Measurements from ENCODE around the gene C16orf96. TPM values are rescaled to one million over a fixed set of nuclear protein-coding genes. Genes with fewer than 3 reads are reported as not detected.
A peak's percentile ranks its signal among the peaks of the same experiment; 100 is the strongest.

Gene C16orf96
- total RNA-seq, 1 experiment from 2014 or later: 0.38 TPM

GRCh38 chr16:4517812-4518680, 38.1 kb upstream of the C16orf96 start:
- no peak overlapping the region for H3K4me3 ChIP-seq (ENCODE audit: insufficient read depth, low read depth, low read length)
- H3K27me3 ChIP-seq (ENCODE audit: control insufficient read depth, insufficient read depth, low read length): no peaks in the 10 kb centered on the region
- peak; percentile 92 for DNase-seq
- no peaks in the 10 kb centered on the region; the same call in none of the 2 replicates for H3K36me3 ChIP-seq (replicated peaks; ENCODE audit: control insufficient read depth, insufficient read depth, low read length)

- no peaks in the 10 kb centered on the region for H3K27me3 ChIP-seq (ENCODE audit: control insufficient read depth, insufficient read depth, low read length)
- no peak overlapping the region for H3K4me3 ChIP-seq (ENCODE audit: insufficient read depth, low read depth, low read length)
- no peak for DNase-seq
- peaks cover 4% of the 10 kb centered on the region for H3K36me3 ChIP-seq (replicated peaks; ENCODE audit: control insufficient read depth, insufficient read depth, low read length)
Observed at GRCh38 chr16:4519274-4520058, 36.7 kb upstream of the C16orf96 start.

- no peak overlapping the region for H3K4me3 ChIP-seq (ENCODE audit: insufficient read depth, low read depth, low read length)
- H3K36me3 ChIP-seq (replicated peaks; ENCODE audit: control insufficient read depth, insufficient read depth, low read length): peaks cover 4% of the 10 kb centered on the region
- DNase-seq: no peak
- H3K27me3 ChIP-seq (ENCODE audit: control insufficient read depth, insufficient read depth, low read length): no peaks in the 10 kb centered on the region
Observed at GRCh38 chr16:4520913-4521312, 35.2 kb upstream of the C16orf96 start.

DNA sequence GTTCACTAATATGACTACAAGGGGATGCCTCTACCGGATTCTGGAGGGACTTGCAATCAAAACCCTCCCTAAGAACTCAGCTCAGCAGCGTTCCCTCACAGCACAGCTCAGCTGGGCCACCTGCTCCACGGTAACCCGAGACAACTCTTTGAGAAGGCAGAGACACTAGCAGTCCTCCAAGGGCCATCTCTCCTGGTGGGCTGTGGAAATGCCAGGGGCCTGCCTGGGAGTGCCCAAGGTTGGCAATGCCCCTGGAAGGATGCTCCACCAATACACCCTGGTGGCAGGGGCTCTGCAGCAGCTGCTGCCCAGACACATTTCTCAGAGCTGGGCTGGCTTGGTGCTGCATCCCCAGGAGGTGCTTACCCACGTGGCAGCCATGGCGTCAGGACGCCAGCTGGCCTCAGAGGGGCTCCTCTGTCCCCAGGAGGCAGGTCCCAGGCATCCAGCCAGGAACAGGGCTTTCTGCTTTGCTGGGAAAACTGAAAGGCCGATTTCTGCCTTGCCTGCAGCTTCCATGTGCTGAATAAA, 34.0 kb upstream of the C16orf96 start:
- peak; percentile 78 for DNase-seq
- H3K27me3 ChIP-seq (ENCODE audit: control insufficient read depth, insufficient read depth, low read length): no peaks in the 10 kb centered on the region
- H3K36me3 ChIP-seq (replicated peaks; ENCODE audit: control insufficient read depth, insufficient read depth, low read length): peaks cover 4% of the 10 kb centered on the region
- H3K4me3 ChIP-seq (ENCODE audit: insufficient read depth, low read depth, low read length): no peak overlapping the region

DNA sequence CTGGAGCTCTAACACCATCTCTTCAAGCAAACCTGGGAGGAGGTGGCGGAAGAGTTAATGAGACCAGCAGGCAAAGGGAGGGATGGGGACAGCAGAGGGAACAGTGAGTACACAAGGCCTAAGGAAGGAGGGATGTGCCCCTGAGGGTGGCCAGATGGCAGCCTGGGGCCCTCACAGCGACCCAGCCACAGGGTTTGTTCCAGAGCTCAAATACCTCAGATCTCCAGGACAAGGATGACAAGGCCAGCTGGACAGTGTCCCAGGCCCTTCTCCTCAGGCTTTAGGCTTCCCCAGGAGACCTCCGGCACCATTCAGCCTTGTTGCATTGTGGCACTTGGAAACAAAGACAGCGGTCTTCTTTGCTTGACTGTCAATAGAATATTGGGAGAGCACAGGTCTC, 32.5 kb upstream of the C16orf96 start:
- Histone ChIP-seq H3K36me3 (replicated peaks; ENCODE audit: control insufficient read depth, insufficient read depth, low read length) (peaks cover 4% of the 10 kb centered on the region), H3K4me3 (ENCODE audit: insufficient read depth, low read depth, low read length) (no peak overlapping the region), H3K27me3 (ENCODE audit: control insufficient read depth, insufficient read depth, low read length) (no peaks in the 10 kb centered on the region)
- no peak for DNase-seq

GRCh38 chr16:4524571-4524970, 31.6 kb upstream of the C16orf96 start:
- DNase-seq: no peak
- Histone ChIP-seq H3K4me3 (ENCODE audit: insufficient read depth, low read depth, low read length) (no peak overlapping the region), H3K36me3 (replicated peaks; ENCODE audit: control insufficient read depth, insufficient read depth, low read length) (peaks cover 4% of the 10 kb centered on the region), H3K27me3 (ENCODE audit: control insufficient read depth, insufficient read depth, low read length) (no peaks in the 10 kb centered on the region)

GRCh38 chr16:4525069-4525468, 31.1 kb upstream of the C16orf96 start:
- Histone ChIP-seq H3K4me3 (ENCODE audit: insufficient read depth, low read depth, low read length) (no peak overlapping the region), H3K36me3 (replicated peaks; ENCODE audit: control insufficient read depth, insufficient read depth, low read length) (peaks cover 4% of the 10 kb centered on the region), H3K27me3 (ENCODE audit: control insufficient read depth, insufficient read depth, low read length) (no peaks in the 10 kb centered on the region)
- no peak for DNase-seq

- Histone ChIP-seq H3K27me3 (ENCODE audit: control insufficient read depth, insufficient read depth, low read length) (no peaks in the 10 kb centered on the region), H3K36me3 (replicated peaks; ENCODE audit: control insufficient read depth, insufficient read depth, low read length) (peaks cover 4% of the 10 kb centered on the region), H3K4me3 (ENCODE audit: insufficient read depth, low read depth, low read length) (no peak overlapping the region)
- no peak for DNase-seq
Observed at GRCh38 chr16:4525634-4526277, 30.4 kb upstream of the C16orf96 start.

DNA sequence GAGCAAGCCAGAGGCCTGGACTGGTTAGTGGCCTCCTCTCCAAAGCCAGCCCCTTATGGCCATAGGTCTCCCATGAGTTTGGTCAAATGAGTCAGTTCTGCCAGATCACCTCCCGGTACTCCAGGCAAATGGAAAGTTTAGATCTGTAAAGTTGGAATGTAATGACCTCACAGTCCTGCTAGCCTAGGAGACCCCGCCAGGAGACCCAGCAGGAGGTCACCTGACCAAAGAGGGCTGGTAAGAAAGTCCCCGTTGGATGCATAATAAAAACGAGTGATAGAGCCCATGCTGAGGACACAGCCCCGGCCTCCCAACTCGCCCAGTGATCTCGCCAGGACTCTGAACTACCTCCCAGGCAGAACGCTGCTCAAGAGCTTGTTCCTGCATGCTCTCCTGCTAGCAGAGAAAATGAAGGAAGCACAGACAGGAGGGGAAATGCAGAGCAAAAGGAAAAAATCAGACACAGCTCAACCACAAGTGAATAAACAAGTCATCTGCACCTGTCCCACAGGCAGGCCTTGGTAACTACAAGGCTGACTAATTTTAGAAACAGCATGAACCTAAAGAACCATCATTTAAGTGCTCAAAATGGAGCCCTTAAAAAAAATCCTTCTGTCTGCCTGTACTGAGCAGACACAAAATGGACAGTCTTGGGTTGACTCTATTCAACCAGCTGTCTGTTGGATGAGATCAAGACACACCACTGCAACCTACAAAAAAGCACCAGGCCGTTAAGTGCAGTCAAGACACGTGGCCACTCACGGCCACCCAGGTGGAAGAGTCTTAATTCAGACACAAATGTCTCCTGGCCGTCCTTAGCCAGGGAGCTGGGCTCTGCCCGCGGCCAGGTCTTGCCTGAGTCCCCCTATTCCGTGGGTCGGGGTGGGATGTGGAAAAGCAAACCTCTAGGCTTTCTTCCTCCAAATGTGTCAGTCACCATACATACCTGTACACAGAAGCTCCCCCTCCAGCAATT, 26.8 kb upstream of the C16orf96 start:
- H3K27me3 ChIP-seq (ENCODE audit: control insufficient read depth, insufficient read depth, low read length): no peaks in the 10 kb centered on the region
- H3K4me3 ChIP-seq (ENCODE audit: insufficient read depth, low read depth, low read length): no peak overlapping the region
- H3K36me3 ChIP-seq (replicated peaks; ENCODE audit: control insufficient read depth, insufficient read depth, low read length): peaks cover 9% of the 10 kb centered on the region
- DNase-seq: peak; percentile 85

- H3K4me3 ChIP-seq (ENCODE audit: insufficient read depth, low read depth, low read length): no peak overlapping the region
- H3K27me3 ChIP-seq (ENCODE audit: control insufficient read depth, insufficient read depth, low read length): no peaks in the 10 kb centered on the region
- peaks cover 11% of the 10 kb centered on the region for H3K36me3 ChIP-seq (replicated peaks; ENCODE audit: control insufficient read depth, insufficient read depth, low read length)
- DNase-seq: no peak
Observed at GRCh38 chr16:4531811-4532210, 24.3 kb upstream of the C16orf96 start.

GRCh38 chr16:4532238-4532637, 23.9 kb upstream of the C16orf96 start:
- DNase-seq: no peak
- H3K36me3 ChIP-seq (replicated peaks; ENCODE audit: control insufficient read depth, insufficient read depth, low read length): peaks cover 11% of the 10 kb centered on the region
- H3K4me3 ChIP-seq (ENCODE audit: insufficient read depth, low read depth, low read length): no peak overlapping the region
- no peaks in the 10 kb centered on the region; the same call in 1 of the 2 replicates for H3K27me3 ChIP-seq (ENCODE audit: control insufficient read depth, insufficient read depth, low read length)

DNA sequence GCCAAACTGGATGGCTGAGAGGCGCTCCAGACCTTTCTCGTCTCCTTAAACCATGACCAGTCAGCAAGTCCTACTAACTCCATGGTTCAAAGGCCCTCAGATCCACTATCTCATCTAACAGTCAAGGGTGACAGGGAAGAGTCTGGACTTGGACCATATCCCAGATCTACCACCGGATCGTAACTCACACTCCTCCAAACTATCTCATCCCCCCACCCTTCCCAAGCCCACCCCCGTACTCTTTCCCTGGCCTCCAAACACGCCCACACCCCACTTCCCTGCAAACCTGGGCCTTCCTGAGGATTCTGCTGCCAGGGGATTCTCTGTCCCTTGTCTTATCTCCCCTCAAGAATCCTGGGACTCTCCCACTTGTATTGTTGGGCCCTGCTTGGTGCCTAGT, 22.6 kb upstream of the C16orf96 start:
- H3K27me3 ChIP-seq (ENCODE audit: control insufficient read depth, insufficient read depth, low read length): no peaks in the 10 kb centered on the region; the same call in 1 of the 2 replicates
- peaks cover 11% of the 10 kb centered on the region for H3K36me3 ChIP-seq (replicated peaks; ENCODE audit: control insufficient read depth, insufficient read depth, low read length)
- DNase-seq: peak; percentile 8
- no peak overlapping the region for H3K4me3 ChIP-seq (ENCODE audit: insufficient read depth, low read depth, low read length)

DNA sequence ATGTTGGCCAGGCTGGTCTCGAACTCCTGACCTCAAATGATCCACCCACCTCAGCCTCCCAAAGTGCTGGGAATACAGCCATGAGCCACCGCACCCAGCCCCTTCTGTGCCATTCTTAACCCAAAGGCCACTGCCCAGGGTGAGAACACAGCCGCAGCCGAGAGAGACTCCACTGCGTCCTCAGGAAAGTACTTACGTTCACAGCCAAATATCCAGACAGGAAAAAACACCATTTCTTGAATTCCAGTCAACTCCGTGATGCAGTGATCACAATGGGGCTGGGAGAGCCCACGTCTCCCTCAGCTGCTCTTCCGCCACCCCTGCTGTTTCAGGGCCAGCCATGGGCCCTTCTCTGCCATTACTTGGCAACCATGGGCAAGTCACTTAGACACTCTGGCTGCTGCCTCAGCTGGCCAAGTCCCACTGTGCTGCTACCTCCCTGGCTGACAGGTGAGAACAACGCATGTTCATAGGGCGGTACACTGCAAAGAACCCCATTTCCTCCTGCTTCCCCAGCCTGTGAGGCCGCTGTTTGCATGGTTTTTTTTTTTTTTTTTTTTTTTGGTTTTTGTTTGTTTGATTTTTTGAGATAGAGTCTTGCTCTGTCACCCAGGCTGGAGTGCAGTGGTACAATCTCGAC, 21.9 kb upstream of the C16orf96 start:
- peak; percentile 10 for DNase-seq
- Histone ChIP-seq H3K4me3 (ENCODE audit: insufficient read depth, low read depth, low read length) (no peak overlapping the region), H3K27me3 (ENCODE audit: control insufficient read depth, insufficient read depth, low read length) (no peaks in the 10 kb centered on the region; the same call in 1 of the 2 replicates), H3K36me3 (replicated peaks; ENCODE audit: control insufficient read depth, insufficient read depth, low read length) (peaks cover 11% of the 10 kb centered on the region)
